ENCODE results near the gene CEP112. TPM values are rescaled to one million over a fixed set of nuclear protein-coding genes. Genes with fewer than 3 reads are reported as not detected.

Gene CEP112
- total RNA-seq, 1 donor from 2014 or later = 9.5 TPM

- Mint-ChIP-seq H3K27me3 (ENCODE audit: unreplicated experiment) (no peaks in the 10 kb centered on the region), H3K4me1 (ENCODE audit: unreplicated experiment) (no peaks in the 10 kb centered on the region), H3K27ac (ENCODE audit: unreplicated experiment) (no peak overlapping the region), H3K36me3 (ENCODE audit: unreplicated experiment) (peaks cover 4% of the 10 kb centered on the region), H3K9me3 (ENCODE audit: unreplicated experiment) (no peaks in the 10 kb centered on the region), H3K4me3 (ENCODE audit: unreplicated experiment) (no peak overlapping the region)
- TF ChIP-seq, protein P1, sequence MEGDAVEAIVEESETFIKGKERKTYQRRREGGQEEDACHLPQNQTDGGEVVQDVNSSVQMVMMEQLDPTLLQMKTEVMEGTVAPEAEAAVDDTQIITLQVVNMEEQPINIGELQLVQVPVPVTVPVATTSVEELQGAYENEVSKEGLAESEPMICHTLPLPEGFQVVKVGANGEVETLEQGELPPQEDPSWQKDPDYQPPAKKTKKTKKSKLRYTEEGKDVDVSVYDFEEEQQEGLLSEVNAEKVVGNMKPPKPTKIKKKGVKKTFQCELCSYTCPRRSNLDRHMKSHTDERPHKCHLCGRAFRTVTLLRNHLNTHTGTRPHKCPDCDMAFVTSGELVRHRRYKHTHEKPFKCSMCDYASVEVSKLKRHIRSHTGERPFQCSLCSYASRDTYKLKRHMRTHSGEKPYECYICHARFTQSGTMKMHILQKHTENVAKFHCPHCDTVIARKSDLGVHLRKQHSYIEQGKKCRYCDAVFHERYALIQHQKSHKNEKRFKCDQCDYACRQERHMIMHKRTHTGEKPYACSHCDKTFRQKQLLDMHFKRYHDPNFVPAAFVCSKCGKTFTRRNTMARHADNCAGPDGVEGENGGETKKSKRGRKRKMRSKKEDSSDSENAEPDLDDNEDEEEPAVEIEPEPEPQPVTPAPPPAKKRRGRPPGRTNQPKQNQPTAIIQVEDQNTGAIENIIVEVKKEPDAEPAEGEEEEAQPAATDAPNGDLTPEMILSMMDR (IDR thresholded peaks at IDR 0.05) = no peak
- no peak for DNase-seq (ENCODE audit: extremely low spot score, unreplicated experiment)
These were observed 48.2 kb downstream of the CEP112 start for GRCh38 chr17:66143657-66144282.

GRCh38 chr17:66142428-66142827, 49.5 kb downstream of the CEP112 start:
- no peaks in the 10 kb centered on the region for H3K4me1 Mint-ChIP-seq (ENCODE audit: unreplicated experiment)
- peaks cover 6% of the 10 kb centered on the region for H3K9me3 Mint-ChIP-seq (ENCODE audit: unreplicated experiment)
- H3K36me3 Mint-ChIP-seq (ENCODE audit: unreplicated experiment) = peaks cover 9% of the 10 kb centered on the region
- no peak overlapping the region for H3K4me3 Mint-ChIP-seq (ENCODE audit: unreplicated experiment)
- H3K27me3 Mint-ChIP-seq (ENCODE audit: unreplicated experiment) = no peaks in the 10 kb centered on the region
- no peak for DNase-seq (ENCODE audit: extremely low spot score, unreplicated experiment)
- no peak overlapping the region for H3K27ac Mint-ChIP-seq (ENCODE audit: unreplicated experiment)
- TF ChIP-seq, protein P1 (IDR thresholded peaks at IDR 0.05) = no peak

DNA sequence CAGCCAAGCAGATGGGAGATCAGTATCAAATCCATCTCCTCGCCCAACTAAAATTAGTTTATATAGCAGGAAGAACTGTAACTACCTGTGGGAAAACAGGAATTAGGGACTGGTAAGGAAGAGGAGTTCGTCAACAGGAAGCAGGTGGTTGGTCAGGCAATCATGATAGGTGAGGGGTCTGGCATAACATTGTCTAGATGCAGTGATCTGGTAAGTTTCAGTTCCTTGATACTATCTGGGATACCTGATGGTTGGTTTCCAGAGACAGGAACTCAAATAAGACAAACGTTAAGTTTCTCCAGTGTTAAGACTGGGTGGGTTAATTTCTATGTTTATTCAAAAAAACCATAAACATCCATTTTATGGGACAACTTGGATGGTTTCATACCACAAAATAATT, 53.8 kb downstream of the CEP112 start:
- TF ChIP-seq, protein P1 (IDR thresholded peaks at IDR 0.05) = no peak
- DNase-seq (ENCODE audit: extremely low spot score, unreplicated experiment) = no peak
- Mint-ChIP-seq H3K36me3 (ENCODE audit: unreplicated experiment) (peaks cover 7% of the 10 kb centered on the region), H3K27me3 (ENCODE audit: unreplicated experiment) (no peaks in the 10 kb centered on the region), H3K27ac (ENCODE audit: unreplicated experiment) (no peak overlapping the region), H3K9me3 (ENCODE audit: unreplicated experiment) (peaks cover 11% of the 10 kb centered on the region), H3K4me3 (ENCODE audit: unreplicated experiment) (no peak overlapping the region), H3K4me1 (ENCODE audit: unreplicated experiment) (no peaks in the 10 kb centered on the region)

DNA sequence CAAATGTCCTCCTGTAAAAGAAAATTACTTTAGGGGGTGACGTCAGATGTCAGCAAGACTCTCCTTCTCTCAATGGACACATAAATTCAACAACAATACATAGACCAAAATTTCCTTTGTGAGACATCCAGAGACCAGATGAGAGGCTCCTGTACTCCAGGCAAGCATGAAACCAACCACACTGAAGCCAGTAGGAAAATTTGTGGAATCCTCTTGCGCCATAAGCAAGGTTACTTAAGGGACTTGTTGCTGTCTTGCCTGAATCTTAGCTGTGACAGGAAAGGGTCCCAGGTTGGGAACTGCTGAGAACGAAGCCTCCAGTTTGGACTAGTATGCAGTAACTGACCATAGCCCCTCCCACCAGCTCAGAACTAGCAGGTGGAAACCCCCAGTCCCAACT, 56.0 kb downstream of the CEP112 start:
- no peak overlapping the region for H3K4me3 Mint-ChIP-seq (ENCODE audit: unreplicated experiment)
- H3K36me3 Mint-ChIP-seq (ENCODE audit: unreplicated experiment) = peaks cover 9% of the 10 kb centered on the region
- no peak overlapping the region for H3K27ac Mint-ChIP-seq (ENCODE audit: unreplicated experiment)
- no peak for DNase-seq (ENCODE audit: extremely low spot score, unreplicated experiment)
- H3K4me1 Mint-ChIP-seq (ENCODE audit: unreplicated experiment) = no peaks in the 10 kb centered on the region
- TF ChIP-seq, protein P1 (IDR thresholded peaks at IDR 0.05) = no peak
- H3K9me3 Mint-ChIP-seq (ENCODE audit: unreplicated experiment) = peaks cover 11% of the 10 kb centered on the region
- H3K27me3 Mint-ChIP-seq (ENCODE audit: unreplicated experiment) = no peaks in the 10 kb centered on the region

DNA sequence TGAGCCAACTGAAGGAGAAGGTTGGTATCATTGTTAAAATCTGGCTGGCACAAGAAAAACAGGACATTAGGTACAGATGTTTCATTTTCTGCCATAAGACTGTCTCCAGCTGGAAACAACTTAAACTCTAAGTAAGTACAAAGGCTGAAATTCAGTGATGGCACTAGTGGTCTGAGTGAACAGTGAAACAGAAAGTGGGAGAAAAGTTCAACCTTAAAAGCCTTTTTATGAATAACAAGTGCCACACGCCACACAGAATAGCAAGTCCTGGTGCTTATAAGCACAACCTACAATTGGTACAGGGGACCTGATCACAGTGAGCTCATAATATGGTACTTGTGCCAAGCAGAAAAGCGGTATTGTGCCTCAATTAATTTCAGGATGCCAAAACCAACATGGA, 56.7 kb downstream of the CEP112 start:
- Mint-ChIP-seq H3K27ac (ENCODE audit: unreplicated experiment) (no peak overlapping the region), H3K36me3 (ENCODE audit: unreplicated experiment) (peaks cover 9% of the 10 kb centered on the region), H3K27me3 (ENCODE audit: unreplicated experiment) (no peaks in the 10 kb centered on the region), H3K4me1 (ENCODE audit: unreplicated experiment) (no peaks in the 10 kb centered on the region), H3K9me3 (ENCODE audit: unreplicated experiment) (peaks cover 11% of the 10 kb centered on the region), H3K4me3 (ENCODE audit: unreplicated experiment) (no peak overlapping the region)
- no peak for DNase-seq (ENCODE audit: extremely low spot score, unreplicated experiment)
- TF ChIP-seq, protein P1 (IDR thresholded peaks at IDR 0.05) = no peak

Measured in osteocyte (in vitro differentiated cells).